OCI-LY7 (cell line): ENCODE data around the gene ZNF792. TPM values are rescaled to one million over a fixed set of nuclear protein-coding genes. Genes with fewer than 3 reads are reported as not detected.

Source experiments
- BruUV-seq: library from RNA; stranded (reverse); fragments of 400-500 nt; replicated peaks from 2 replicates; lab custom pipeline; 2021; lab: Mats Ljungman, UMichigan
- CTCF ChIA-PET: fragments of 300-600 bp; sonication (Branson Sonifier 250); formaldehyde crosslinking; loops from one replicate; lab custom pipeline; 2022; ENCODE audit warnings: antibody characterized with exemption; ENCODE audit not compliant: unreplicated experiment; lab: Charles Lee
- POLR2A ChIA-PET: fragments of 300-600 bp; sonication (Branson Sonifier 250); formaldehyde crosslinking; loops from one replicate; lab custom pipeline; 2022; ENCODE audit warnings: antibody characterized with exemption; lab: Charles Lee
- DNase-seq: peaks from one replicate; pipeline ENCODE4 v3.0.0-alpha.2; 2015; ENCODE audit warnings: low spot score
- H2AFZ ChIP-seq: fragments of 200-600 bp; sonication (generic), shearing (Covaris generic); 2 replicates; pipeline ENCODE4 v1.6.1; 2014; ENCODE audit warnings: mild to moderate bottlenecking, antibody characterized with exemption, low read length, moderate library complexity
- H3K27ac ChIP-seq: fragments of 200-600 bp; sonication (generic); 2 replicates; pipeline ENCODE4 v1.5.1; 2014; ENCODE audit warnings: mixed run types, low read depth, mild to moderate bottlenecking, moderate library complexity, low read length, inconsistent platforms; ENCODE audit not compliant: poor library complexity, severe bottlenecking
- H3K36me3 ChIP-seq: fragments of 200-600 bp; sonication (generic); 2 replicates; pipeline ENCODE4 v1.6.1; 2014; ENCODE audit warnings: mild to moderate bottlenecking, antibody characterized with exemption, low read length, moderate library complexity, mixed read lengths; ENCODE audit not compliant: insufficient read depth
- H3K4me1 ChIP-seq: fragments of 200-600 bp; sonication (generic); 2 replicates; pipeline ENCODE4 v1.5.1; 2014; ENCODE audit warnings: mild to moderate bottlenecking, low read length; ENCODE audit not compliant: insufficient read depth, poor library complexity, severe bottlenecking
- H3K4me2 ChIP-seq: fragments of 200-600 bp; sonication (generic); 2 replicates; pipeline ENCODE4 v1.6.1; 2014; ENCODE audit warnings: mild to moderate bottlenecking, low read length
- H3K4me3 ChIP-seq: fragments of 200-600 bp; sonication (generic); 2 replicates; pipeline ENCODE4 v1.5.1; 2014; ENCODE audit warnings: mild to moderate bottlenecking, low read depth, low read length; ENCODE audit not compliant: poor library complexity, severe bottlenecking
- H3K79me2 ChIP-seq: fragments of 200-600 bp; sonication (generic); 2 replicates; pipeline ENCODE4 v1.6.1; 2016; ENCODE audit warnings: low read depth, mild to moderate bottlenecking, low read length, moderate library complexity, mixed read lengths; ENCODE audit not compliant: insufficient read depth
- H3K9me2 ChIP-seq: fragments of 200-600 bp; sonication (generic); 2 replicates; pipeline ENCODE4 v1.6.1; 2016; ENCODE audit warnings: mild to moderate bottlenecking, low read length, mixed read lengths; ENCODE audit not compliant: insufficient read depth
- H3K9me3 ChIP-seq: fragments of 200-600 bp; sonication (generic); 2 replicates; pipeline ENCODE4 v1.6.1; 2014; ENCODE audit warnings: mild to moderate bottlenecking, mixed run types, low read length, mixed read lengths
- H4K20me1 ChIP-seq: fragments of 200-600 bp; sonication (generic); 2 replicates; pipeline ENCODE4 v1.6.1; 2014; ENCODE audit warnings: mild to moderate bottlenecking, antibody characterized with exemption, low read length, moderate library complexity, mixed read lengths; ENCODE audit not compliant: insufficient read depth
- EZH2phosphoT487 ChIP-seq: fragments of 200-600 bp; sonication (generic); IDR thresholded peaks from 2 replicates; pipeline ENCODE4 v1.6.1; 2018; ENCODE audit warnings: low read depth, borderline replicate concordance, mild to moderate bottlenecking, mixed run types, antibody characterized with exemption, low read length, moderate library complexity, mixed read lengths
- intact Hi-C: fragments of 100-400 bp; cut with micrococcal nuclease; formaldehyde crosslinking; loops from one replicate; pipeline ENCODE4 v1.10.0; 2022; ENCODE audit not compliant: unreplicated experiment
- total RNA-seq, 2 experiments: library from RNA; depleted of rRNA in 1 of 2; stranded (reverse); fragments of >200 nt in 1 of 2; shearing (Covaris generic) in 1 of 2; gene quantifications; 2 replicates each; pipeline ENCODE4 v1.2.3, GENCODE V29; 2014 to 2022
- TF ChIP-seq, protein P1 (sequence below): fragments of 200-600 bp; sonication (generic); conservative IDR thresholded peaks from 2 replicates; pipeline ENCODE4 v1.5.1; 2014; ENCODE audit warnings: mild to moderate bottlenecking, antibody characterized with exemption, low read length, moderate library complexity, mixed read lengths

The ZNF792 gene
- total RNA-seq, 2 experiments from 2014 or later: 8.0 to 9.5 TPM

DNA sequence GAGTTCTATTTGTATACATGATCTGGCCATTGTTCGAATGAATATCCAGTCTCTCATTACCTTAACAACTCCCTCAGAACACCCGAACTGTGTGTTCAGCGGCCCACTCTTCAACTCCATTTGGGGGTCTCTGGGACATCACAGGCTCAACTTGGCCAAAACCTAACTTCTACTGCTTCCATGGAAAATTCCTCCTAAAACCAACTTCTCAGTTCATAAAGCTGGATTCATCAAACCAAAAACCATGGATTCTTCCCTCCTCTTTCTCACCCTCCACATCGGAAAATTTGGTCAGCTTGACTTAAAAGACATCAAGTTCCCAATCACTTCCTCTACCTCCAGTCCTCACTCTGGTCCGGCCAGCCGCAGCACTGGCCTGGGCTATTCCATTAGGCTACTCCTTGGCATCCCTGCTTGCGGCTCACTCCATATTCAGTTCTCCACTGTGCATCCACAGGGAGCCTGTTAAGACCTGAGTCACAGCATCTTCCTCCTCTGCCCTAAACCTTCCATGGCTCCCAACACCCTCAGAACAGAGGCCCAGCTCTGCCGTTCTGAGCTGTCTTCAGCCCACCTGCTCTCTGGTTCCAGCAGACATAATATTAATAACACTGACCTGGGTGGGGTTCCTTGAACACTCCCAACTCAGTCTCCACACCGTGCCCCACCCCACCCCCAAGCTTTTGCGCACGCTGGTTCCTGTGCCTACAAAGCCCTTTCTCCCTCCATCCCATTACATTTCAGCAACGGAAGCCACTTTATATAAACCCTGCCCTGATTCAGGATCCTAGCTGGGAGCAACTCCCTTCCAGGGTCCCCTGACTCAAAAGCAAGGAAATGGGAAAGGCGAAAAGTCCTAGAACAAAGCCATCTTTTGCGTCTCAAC lies 1.1 kb downstream of the ZNF792 start:
- no peak for DNase-seq
- no TSS peak for BruUV-seq
- ChIA-PET CTCF (interaction anchor here (0.6 kb wide), 1 partner anchor 8 kb away, joined by 3 read pairs; no protein-coding TSS in a partner anchor), POLR2A (interaction anchor here (0.6 to 0.8 kb wide), 2 partner anchors 10 to 52 kb away, joined by 3 read pairs; no protein-coding TSS in a partner anchor)
- no peaks in the 10 kb centered on the region for H3K9me2 ChIP-seq
- peak overlapping the region; percentile 96 for H2AFZ ChIP-seq
- H3K36me3 ChIP-seq: peaks cover 22% of the 10 kb centered on the region
- H3K4me2 ChIP-seq: peak overlapping the region; percentile 84
- TF ChIP-seq, protein P1, sequence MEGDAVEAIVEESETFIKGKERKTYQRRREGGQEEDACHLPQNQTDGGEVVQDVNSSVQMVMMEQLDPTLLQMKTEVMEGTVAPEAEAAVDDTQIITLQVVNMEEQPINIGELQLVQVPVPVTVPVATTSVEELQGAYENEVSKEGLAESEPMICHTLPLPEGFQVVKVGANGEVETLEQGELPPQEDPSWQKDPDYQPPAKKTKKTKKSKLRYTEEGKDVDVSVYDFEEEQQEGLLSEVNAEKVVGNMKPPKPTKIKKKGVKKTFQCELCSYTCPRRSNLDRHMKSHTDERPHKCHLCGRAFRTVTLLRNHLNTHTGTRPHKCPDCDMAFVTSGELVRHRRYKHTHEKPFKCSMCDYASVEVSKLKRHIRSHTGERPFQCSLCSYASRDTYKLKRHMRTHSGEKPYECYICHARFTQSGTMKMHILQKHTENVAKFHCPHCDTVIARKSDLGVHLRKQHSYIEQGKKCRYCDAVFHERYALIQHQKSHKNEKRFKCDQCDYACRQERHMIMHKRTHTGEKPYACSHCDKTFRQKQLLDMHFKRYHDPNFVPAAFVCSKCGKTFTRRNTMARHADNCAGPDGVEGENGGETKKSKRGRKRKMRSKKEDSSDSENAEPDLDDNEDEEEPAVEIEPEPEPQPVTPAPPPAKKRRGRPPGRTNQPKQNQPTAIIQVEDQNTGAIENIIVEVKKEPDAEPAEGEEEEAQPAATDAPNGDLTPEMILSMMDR: no peak
- TF ChIP-seq EZH2phosphoT487: no peak
- H3K27ac ChIP-seq: peak overlapping the region; percentile 44
- intact Hi-C loops: no loop called here
- peaks cover 16% of the 10 kb centered on the region; the same call in 1 of the 2 replicates for H3K79me2 ChIP-seq
- peaks cover 19% of the 10 kb centered on the region for H3K4me1 ChIP-seq
- H4K20me1 ChIP-seq: no peaks in the 10 kb centered on the region
- H3K9me3 ChIP-seq: peaks cover 10% of the 10 kb centered on the region
- H3K4me3 ChIP-seq: peak overlapping the region; percentile 88

DNA sequence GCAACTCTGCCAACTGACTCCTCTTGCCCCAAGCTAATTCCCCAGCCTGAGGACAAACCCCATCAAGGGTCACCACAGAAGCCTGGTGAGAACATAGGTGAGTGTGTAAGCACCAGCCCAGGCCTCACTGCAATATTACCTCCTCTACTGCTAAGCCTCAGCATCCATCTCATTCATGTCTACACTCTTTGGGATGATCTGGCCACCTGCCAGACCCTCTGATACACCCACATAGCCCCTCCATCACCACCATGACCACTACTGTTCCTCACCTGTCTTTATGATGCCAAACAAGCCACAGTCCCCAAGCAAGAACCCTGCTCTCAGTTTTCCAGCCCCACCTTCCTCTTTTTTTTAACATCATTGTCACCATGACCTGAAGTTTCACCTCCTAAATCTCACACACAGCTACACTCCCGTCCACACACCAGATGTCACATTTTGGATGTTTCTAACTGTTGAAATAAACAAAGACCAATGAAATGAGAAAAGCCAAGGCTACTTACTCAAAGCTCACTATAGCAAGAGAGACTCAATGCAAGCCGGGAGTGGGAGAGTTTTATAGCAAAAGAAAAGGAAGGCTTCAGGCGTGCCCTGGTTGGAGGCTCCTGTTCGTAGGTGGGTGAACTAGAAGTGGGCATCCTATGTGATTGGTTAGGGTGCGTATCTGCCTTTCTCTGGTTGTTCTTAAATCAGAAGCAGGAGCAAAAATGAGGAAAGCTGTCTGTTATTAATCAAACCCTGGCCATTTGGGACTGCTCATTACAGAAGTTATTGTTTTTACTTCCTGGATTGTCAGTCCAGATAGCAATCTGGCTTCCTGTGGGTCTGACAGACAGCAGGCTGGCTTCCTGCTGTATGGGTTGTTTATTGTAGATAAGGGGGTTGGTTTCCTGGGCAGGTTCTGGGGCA lies 2.0 kb downstream of the ZNF792 start:
- CTCF ChIA-PET: no interaction called here
- no TSS peak for BruUV-seq
- H3K4me1 ChIP-seq: peaks cover 19% of the 10 kb centered on the region
- no peaks in the 10 kb centered on the region for H4K20me1 ChIP-seq
- peak overlapping the region; percentile 88 for H3K4me3 ChIP-seq
- H3K9me2 ChIP-seq: no peaks in the 10 kb centered on the region
- POLR2A ChIA-PET: interaction anchor here (0.7 kb wide), 1 partner anchor 16 kb away, joined by 3 read pairs; no protein-coding TSS in a partner anchor
- H2AFZ ChIP-seq: peak overlapping the region; percentile 51; the same call in 1 of the 2 replicates
- peaks cover 4% of the 10 kb centered on the region; the same call in 1 of the 2 replicates for H3K9me3 ChIP-seq
- TF ChIP-seq, protein P1: no peak
- no peak for TF ChIP-seq EZH2phosphoT487
- intact Hi-C loops: no loop called here
- peak overlapping the region; percentile 44 for H3K27ac ChIP-seq
- H3K79me2 ChIP-seq: peaks cover 16% of the 10 kb centered on the region; the same call in 1 of the 2 replicates
- peak overlapping the region; percentile 84 for H3K4me2 ChIP-seq
- DNase-seq: peak; percentile 67
- peaks cover 31% of the 10 kb centered on the region for H3K36me3 ChIP-seq
